HG03342 (cell line): ENCODE measurements around the gene TFRC.
"Not testable (repeated sequence)": the region's sequence is repeated elsewhere in the genome, so short reads cannot be mapped to it uniquely, and the experiment has no call there.

ENCODE experiments used
- ATAC-seq: cut with Tn5 transposase; IDR thresholded peaks from one replicate; pipeline ENCODE4 v1.9.1; 2021; ENCODE audit warnings: mild to moderate bottlenecking, moderate library complexity; ENCODE audit not compliant: unreplicated experiment

The TFRC gene

GRCh38 chr3:196081834-196082618 is at the start of gene TFRC:
Gene TFRC (minus strand): TSS chr3:196082090. CDS start chr3:196077099, 4,991 bp downstream.
- peak; percentile 89 for ATAC-seq

- no peak for ATAC-seq
Measured at GRCh38 chr3:196128172-196128843, 46.4 kb upstream of the TFRC start.

GRCh38 chr3:196127308-196128040 is 45.6 kb upstream of the TFRC start:
- no peak for ATAC-seq

GRCh38 chr3:196124608-196125007 is 42.7 kb upstream of the TFRC start:
- no peak for ATAC-seq

- no peak for ATAC-seq
Measured at GRCh38 chr3:196122688-196123046, 40.8 kb upstream of the TFRC start.

GRCh38 chr3:196122021-196122687 is 40.3 kb upstream of the TFRC start:
- no peak for ATAC-seq

GRCh38 chr3:196121066-196121465 is 39.2 kb upstream of the TFRC start:
- no peak for ATAC-seq

GRCh38 chr3:196120291-196120951 is 38.5 kb upstream of the TFRC start:
- ATAC-seq = no peak

GRCh38 chr3:196117809-196118208 is 35.9 kb upstream of the TFRC start:
- no peak for ATAC-seq

- peak; percentile 73 for ATAC-seq
Measured at GRCh38 chr3:196115678-196116083, 33.8 kb upstream of the TFRC start.

GRCh38 chr3:196111939-196112386 is 30.1 kb upstream of the TFRC start:
- no peak for ATAC-seq

GRCh38 chr3:196108075-196108743 is 26.3 kb upstream of the TFRC start:
- no peak for ATAC-seq

- not testable (repeated sequence) for ATAC-seq
Measured at GRCh38 chr3:196104707-196105106, 22.8 kb upstream of the TFRC start.

- ATAC-seq = not testable (repeated sequence)
Measured at GRCh38 chr3:196098365-196098980, 16.6 kb upstream of the TFRC start.

GRCh38 chr3:196097373-196098154 is 15.7 kb upstream of the TFRC start:
- ATAC-seq = no peak

GRCh38 chr3:196096382-196096953 is 14.6 kb upstream of the TFRC start:
- ATAC-seq = peak; percentile 64

- no peak for ATAC-seq
Measured at GRCh38 chr3:196093317-196094111, 11.6 kb upstream of the TFRC start.

GRCh38 chr3:196087906-196088305 is 6.0 kb upstream of the TFRC start:
- ATAC-seq = no peak
